ENCODE data around the gene METTL13. TPM values are rescaled to one million over a fixed set of nuclear protein-coding genes. Genes with fewer than 3 reads are reported as not detected.

Gene METTL13
- 15.9 TPM for polyA plus RNA-seq (2013, experiment 1 of 2)
- polyA plus RNA-seq (2013, experiment 2 of 2), result 17.5 TPM

DNA sequence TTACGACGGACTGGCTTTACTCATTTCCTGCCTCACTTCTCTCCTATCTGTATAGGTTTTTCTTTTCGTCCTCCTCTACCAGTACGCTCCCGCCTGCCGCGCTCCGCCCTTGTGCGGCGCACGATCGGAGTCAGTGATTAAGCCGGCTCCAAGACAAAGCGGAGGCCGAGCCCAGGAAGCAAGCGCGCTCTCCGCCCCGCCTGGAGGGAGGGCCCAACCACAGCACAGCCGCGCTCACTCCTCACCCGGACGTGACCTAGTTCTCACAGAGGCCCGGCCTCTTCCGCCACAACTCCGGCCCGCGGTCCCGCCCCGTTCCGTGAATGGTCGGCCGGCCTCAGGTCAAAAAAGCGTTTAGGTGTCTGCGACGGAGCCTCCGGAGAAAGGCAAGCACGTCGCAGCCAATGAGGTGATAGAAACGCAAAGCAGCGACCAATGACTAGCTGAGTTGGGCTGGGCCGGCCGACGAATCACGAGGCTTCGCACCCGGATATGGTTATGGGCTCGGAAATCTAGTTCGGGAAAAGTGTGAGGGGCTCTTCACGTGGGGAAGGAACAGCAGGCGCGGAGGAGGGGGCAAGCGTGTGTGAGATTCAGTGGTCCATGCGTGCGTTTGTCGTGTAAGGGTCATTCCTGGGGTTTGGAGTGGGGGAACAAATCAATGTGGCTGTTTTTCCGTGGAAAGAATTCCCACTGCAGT lies at the start of gene METTL13:
METTL13 (plus strand) TSS at position 485 of the 700 bp plus-strand sequence. CDS start 308 bp downstream, outside the sequence.
- WGBS, 2 experiments (ENCODE audit: insufficient coverage in 2 of 2), result 0 to 1% methylated on average over 49 to 57 of the region's 57 CpGs
- no peaks in the 10 kb centered on the region for H3K4me1 ChIP-seq (ENCODE audit: control insufficient read depth, insufficient read depth, low read length, poor library complexity, severe bottlenecking)
- H3K4me3 ChIP-seq (ENCODE audit: extremely low read depth, insufficient read depth, low read length, poor library complexity, severe bottlenecking), result peak within 1 kb of the TSS; percentile 84
- peaks cover 30% of the 10 kb centered on the region for H3K36me3 ChIP-seq (ENCODE audit: control insufficient read depth, insufficient read depth, low read length)
- peak within 1 kb of the TSS; percentile 93 for H3K27ac ChIP-seq (ENCODE audit: low read depth, low read length, severe bottlenecking)
- H3K9me3 ChIP-seq (ENCODE audit: control insufficient read depth, low read length), result no peaks in the 10 kb centered on the region

- Histone ChIP-seq H3K4me3 (ENCODE audit: extremely low read depth, insufficient read depth, low read length, poor library complexity, severe bottlenecking) (no peak overlapping the region), H3K27ac (ENCODE audit: low read depth, low read length, severe bottlenecking) (no peak overlapping the region), H3K4me1 (ENCODE audit: control insufficient read depth, insufficient read depth, low read length, poor library complexity, severe bottlenecking) (peaks cover 12% of the 10 kb centered on the region), H3K9me3 (ENCODE audit: control insufficient read depth, low read length) (no peaks in the 10 kb centered on the region), H3K36me3 (ENCODE audit: control insufficient read depth, insufficient read depth, low read length) (peaks cover 17% of the 10 kb centered on the region)
- WGBS, 2 experiments (ENCODE audit: insufficient coverage in 2 of 2), result 86 to 100% methylated on average over 2 of the region's 2 CpGs
These were observed 45.3 kb upstream of the METTL13 start for GRCh38 chr1:171736196-171736595.

GRCh38 chr1:171738911-171739310 lies 42.5 kb upstream of the METTL13 start:
- H3K4me1 ChIP-seq (ENCODE audit: control insufficient read depth, insufficient read depth, low read length, poor library complexity, severe bottlenecking), result peaks cover 12% of the 10 kb centered on the region
- 100% methylated on average over 1 of the region's 2 CpGs; no CpG with 5 or more reads in 1 of the 2 experiments for WGBS, 2 experiments (ENCODE audit: insufficient coverage in 2 of 2)
- H3K4me3 ChIP-seq (ENCODE audit: extremely low read depth, insufficient read depth, low read length, poor library complexity, severe bottlenecking), result no peak overlapping the region
- no peak overlapping the region for H3K27ac ChIP-seq (ENCODE audit: low read depth, low read length, severe bottlenecking)
- peaks cover 17% of the 10 kb centered on the region for H3K36me3 ChIP-seq (ENCODE audit: control insufficient read depth, insufficient read depth, low read length)
- H3K9me3 ChIP-seq (ENCODE audit: control insufficient read depth, low read length), result no peaks in the 10 kb centered on the region

GRCh38 chr1:171739656-171740055 lies 41.8 kb upstream of the METTL13 start:
- Histone ChIP-seq H3K36me3 (ENCODE audit: control insufficient read depth, insufficient read depth, low read length) (peaks cover 17% of the 10 kb centered on the region), H3K4me1 (ENCODE audit: control insufficient read depth, insufficient read depth, low read length, poor library complexity, severe bottlenecking) (peaks cover 12% of the 10 kb centered on the region), H3K27ac (ENCODE audit: low read depth, low read length, severe bottlenecking) (no peak overlapping the region), H3K9me3 (ENCODE audit: control insufficient read depth, low read length) (no peaks in the 10 kb centered on the region), H3K4me3 (ENCODE audit: extremely low read depth, insufficient read depth, low read length, poor library complexity, severe bottlenecking) (no peak overlapping the region)
- 86% methylated on average over 1 of the region's 2 CpGs; no CpG with 5 or more reads in 1 of the 2 experiments for WGBS, 2 experiments (ENCODE audit: insufficient coverage in 2 of 2)

DNA sequence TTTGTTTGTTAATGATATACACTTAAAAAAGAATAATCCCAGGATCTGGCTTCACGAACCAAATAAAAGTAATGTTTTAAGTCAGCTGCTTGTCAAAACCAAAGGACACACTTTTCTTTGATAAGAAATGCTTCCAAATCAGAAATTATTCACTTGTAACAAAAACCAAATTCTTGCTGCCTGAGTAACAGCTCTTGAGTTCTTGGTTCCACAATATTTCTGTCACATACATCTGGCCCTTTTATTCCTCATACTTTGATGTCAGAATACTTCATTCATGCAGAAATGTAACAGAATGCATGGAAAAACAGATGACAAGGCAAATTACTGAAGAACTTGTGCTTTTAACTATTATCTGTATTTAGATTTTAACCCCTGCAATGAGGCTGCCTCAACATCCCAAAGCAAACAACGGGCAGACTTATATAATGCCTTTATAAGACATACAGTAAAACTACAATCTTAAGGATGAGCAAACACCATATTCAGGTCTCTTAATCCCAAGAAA lies 41.0 kb upstream of the METTL13 start:
- 77% methylated on average over 2 of the region's 2 CpGs; no CpG with 5 or more reads in 1 of the 2 experiments for WGBS, 2 experiments (ENCODE audit: insufficient coverage in 2 of 2)
- Histone ChIP-seq H3K36me3 (ENCODE audit: control insufficient read depth, insufficient read depth, low read length) (peaks cover 15% of the 10 kb centered on the region), H3K9me3 (ENCODE audit: control insufficient read depth, low read length) (no peaks in the 10 kb centered on the region), H3K4me1 (ENCODE audit: control insufficient read depth, insufficient read depth, low read length, poor library complexity, severe bottlenecking) (peaks cover 12% of the 10 kb centered on the region), H3K27ac (ENCODE audit: low read depth, low read length, severe bottlenecking) (no peak overlapping the region), H3K4me3 (ENCODE audit: extremely low read depth, insufficient read depth, low read length, poor library complexity, severe bottlenecking) (peak overlapping the region; percentile 90)

DNA sequence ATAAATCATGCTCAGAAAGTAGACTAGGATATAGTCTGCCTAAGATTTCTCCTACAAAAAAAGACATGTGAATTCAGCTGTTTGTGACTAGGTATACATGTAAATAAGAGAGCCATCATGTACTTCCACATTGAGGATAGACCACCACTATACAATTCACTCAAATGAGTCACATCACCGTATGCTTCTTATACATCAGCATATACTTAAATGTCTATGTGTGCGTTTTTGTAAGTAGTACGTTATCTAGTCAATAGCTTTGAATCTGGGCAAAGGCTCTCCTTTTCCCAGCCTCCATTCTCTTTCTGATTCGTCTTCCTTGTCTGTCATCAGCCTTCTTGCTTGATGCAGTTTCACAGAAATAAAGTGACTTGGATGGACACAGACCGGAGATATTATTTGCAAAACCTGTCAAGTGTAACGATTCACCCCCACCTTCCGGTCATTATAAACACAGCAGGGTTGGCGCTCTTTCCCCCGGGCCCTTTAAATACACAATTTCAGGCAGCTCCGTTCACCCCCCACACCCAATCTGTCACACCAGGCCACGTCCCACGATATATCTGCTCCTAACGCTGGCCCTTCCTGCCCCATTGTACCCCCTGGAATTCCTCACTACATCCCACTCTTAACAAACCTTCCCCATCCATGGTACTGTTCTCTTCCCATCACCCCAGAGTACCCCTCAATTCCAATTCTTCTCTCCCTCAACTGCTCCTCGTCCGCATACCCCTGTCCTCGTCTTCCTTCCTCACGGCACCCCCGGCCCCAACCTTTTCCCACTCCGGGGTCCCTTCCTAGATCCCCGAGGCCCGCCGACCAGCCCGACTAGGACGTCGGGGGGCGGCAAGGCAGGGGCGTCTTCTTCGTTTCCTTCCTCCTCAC lies 40.2 kb upstream of the METTL13 start:
- no peaks in the 10 kb centered on the region for H3K9me3 ChIP-seq (ENCODE audit: control insufficient read depth, low read length)
- WGBS, 2 experiments (ENCODE audit: insufficient coverage in 2 of 2), result 0% methylated on average over 16 to 23 of the region's 28 CpGs
- peak overlapping the region; percentile 87 for H3K27ac ChIP-seq (ENCODE audit: low read depth, low read length, severe bottlenecking)
- H3K4me3 ChIP-seq (ENCODE audit: extremely low read depth, insufficient read depth, low read length, poor library complexity, severe bottlenecking), result peak overlapping the region; percentile 90
- H3K4me1 ChIP-seq (ENCODE audit: control insufficient read depth, insufficient read depth, low read length, poor library complexity, severe bottlenecking), result peaks cover 12% of the 10 kb centered on the region
- H3K36me3 ChIP-seq (ENCODE audit: control insufficient read depth, insufficient read depth, low read length), result peaks cover 14% of the 10 kb centered on the region

DNA sequence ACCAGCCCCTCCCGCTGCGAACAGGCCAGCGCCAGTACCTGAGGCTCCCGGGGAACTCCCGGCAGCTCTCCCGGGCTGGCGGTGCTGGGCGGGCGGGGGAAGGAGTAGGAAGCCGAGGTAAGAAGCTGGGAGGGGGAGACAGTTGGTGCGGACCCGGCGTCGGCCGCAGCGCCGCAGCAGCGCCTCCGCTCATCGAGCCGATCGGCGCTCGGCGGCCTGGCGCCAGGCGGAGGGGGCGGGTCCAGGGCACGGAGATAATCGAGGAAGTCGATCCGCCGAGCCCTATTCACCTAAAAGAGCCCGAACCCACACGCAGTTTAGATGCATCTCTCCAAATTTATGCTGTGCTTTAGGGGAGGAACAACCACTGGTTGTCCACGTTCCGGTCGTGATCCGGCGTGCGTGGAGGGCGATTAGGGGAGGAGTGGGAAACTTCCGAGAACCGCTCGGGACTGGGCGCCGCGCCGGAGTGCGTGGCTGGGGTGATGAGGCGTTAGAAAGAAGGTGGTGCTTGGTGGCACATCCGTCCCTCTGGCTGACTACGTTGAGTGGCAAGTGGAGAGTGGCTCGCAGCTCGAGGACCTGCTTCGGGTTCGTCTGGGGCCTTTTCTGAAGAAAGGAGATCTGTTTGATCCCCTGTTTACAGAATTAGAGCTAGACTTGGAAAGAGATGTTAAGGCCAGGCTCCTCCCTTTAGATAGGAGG lies 39.4 kb upstream of the METTL13 start, which contains the start of gene VAMP4:
VAMP4 (minus strand) TSS at position 194 of the 705 bp plus-strand sequence. CDS start 3,651 bp downstream, outside the sequence.
- Histone ChIP-seq H3K4me3 (ENCODE audit: extremely low read depth, insufficient read depth, low read length, poor library complexity, severe bottlenecking) (peak within 1 kb of the TSS; percentile 90), H3K36me3 (ENCODE audit: control insufficient read depth, insufficient read depth, low read length) (peaks cover 8% of the 10 kb centered on the region), H3K27ac (ENCODE audit: low read depth, low read length, severe bottlenecking) (peak within 1 kb of the TSS; percentile 87), H3K4me1 (ENCODE audit: control insufficient read depth, insufficient read depth, low read length, poor library complexity, severe bottlenecking) (peaks cover 12% of the 10 kb centered on the region), H3K9me3 (ENCODE audit: control insufficient read depth, low read length) (no peaks in the 10 kb centered on the region)
- WGBS, 2 experiments (ENCODE audit: insufficient coverage in 2 of 2), result 0 to 1% methylated on average over 36 to 42 of the region's 57 CpGs

DNA sequence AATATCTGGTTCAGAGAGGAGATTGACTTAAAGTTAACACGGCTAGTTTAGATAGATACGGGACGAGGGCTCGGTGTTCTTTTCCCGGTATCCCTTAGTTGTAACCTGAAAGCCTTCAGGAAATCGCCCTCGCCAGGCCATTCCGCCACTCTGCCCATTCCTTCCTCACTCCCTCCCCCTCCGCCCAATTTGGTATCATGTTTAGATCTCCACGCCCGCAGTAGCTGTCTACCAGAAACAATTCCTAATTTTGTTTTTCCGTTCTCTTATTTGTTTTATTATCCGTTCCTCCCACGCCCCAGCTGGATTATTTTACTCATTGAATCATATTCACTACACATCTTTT lies 38.9 kb upstream of the METTL13 start:
- H3K36me3 ChIP-seq (ENCODE audit: control insufficient read depth, insufficient read depth, low read length), result peaks cover 7% of the 10 kb centered on the region
- 0 to 1% methylated on average over 11 of the region's 14 CpGs for WGBS, 2 experiments (ENCODE audit: insufficient coverage in 2 of 2)

GRCh38 chr1:171743081-171743870 lies 38.2 kb upstream of the METTL13 start:
- Histone ChIP-seq H3K9me3 (ENCODE audit: control insufficient read depth, low read length) (no peaks in the 10 kb centered on the region), H3K27ac (ENCODE audit: low read depth, low read length, severe bottlenecking) (peak overlapping the region; percentile 87), H3K4me3 (ENCODE audit: extremely low read depth, insufficient read depth, low read length, poor library complexity, severe bottlenecking) (peak overlapping the region; percentile 90), H3K4me1 (ENCODE audit: control insufficient read depth, insufficient read depth, low read length, poor library complexity, severe bottlenecking) (peaks cover 12% of the 10 kb centered on the region), H3K36me3 (ENCODE audit: control insufficient read depth, insufficient read depth, low read length) (peaks cover under 1% of the 10 kb centered on the region)
- 23 to 33% methylated on average over 6 of the region's 8 CpGs for WGBS, 2 experiments (ENCODE audit: insufficient coverage in 2 of 2)

More for the DNA sequence above, 38.9 kb upstream of the METTL13 start:
- peaks cover 12% of the 10 kb centered on the region for H3K4me1 ChIP-seq (ENCODE audit: control insufficient read depth, insufficient read depth, low read length, poor library complexity, severe bottlenecking)
- peak overlapping the region; percentile 90 for H3K4me3 ChIP-seq (ENCODE audit: extremely low read depth, insufficient read depth, low read length, poor library complexity, severe bottlenecking)
- no peaks in the 10 kb centered on the region for H3K9me3 ChIP-seq (ENCODE audit: control insufficient read depth, low read length)
- H3K27ac ChIP-seq (ENCODE audit: low read depth, low read length, severe bottlenecking), result peak overlapping the region; percentile 87

Data from mesodermal cell (in vitro differentiated cells).